HepG2 (cell line): ENCODE measurements around the gene CCDC88A. TPM values are rescaled to one million over a fixed set of nuclear protein-coding genes. Genes with fewer than 3 reads are reported as not detected.

Experiments used
- AHR ChIP-seq: IDR thresholded peaks from 2 replicates; pipeline ENCODE4 v1.6.1; 2018; ENCODE audit warnings: missing genetic modification reagents, missing compliant biosample characterization
- HNRNPL ChIP-seq: fragments of 200-400 bp; formaldehyde crosslinking; IDR thresholded peaks from 2 replicates; pipeline ENCODE4 v1.6.1; 2017; ENCODE audit warnings: mild to moderate bottlenecking, low read depth, low read length
- TAF1 ChIP-seq: sonication (generic); formaldehyde crosslinking; IDR thresholded peaks from 2 replicates; pipeline ENCODE4 v1.4.0; 2020; ENCODE audit warnings: missing genetic modification reagents
- ZNF225 ChIP-seq: sonication (generic); formaldehyde crosslinking; IDR thresholded peaks from 2 replicates; pipeline ENCODE4 v1.4.0; 2020; ENCODE audit warnings: mild to moderate bottlenecking, missing genetic modification reagents
- ZNF292 ChIP-seq: sonication (generic); formaldehyde crosslinking; IDR thresholded peaks from 2 replicates; pipeline ENCODE4 v1.8.1; 2022; ENCODE audit warnings: mild to moderate bottlenecking, low read depth, missing genetic modification reagents, borderline replicate concordance
- ZNF83 ChIP-seq: sonication (generic); formaldehyde crosslinking; IDR thresholded peaks from 2 replicates; pipeline ENCODE4 v1.4.0; 2020; ENCODE audit warnings: missing genetic modification reagents, mild to moderate bottlenecking, borderline replicate concordance
- ZSCAN25 ChIP-seq: sonication (generic); formaldehyde crosslinking; IDR thresholded peaks from 2 replicates; pipeline ENCODE4 v1.8.0; 2022; ENCODE audit warnings: mild to moderate bottlenecking, missing genetic modification reagents
- polyA plus RNA-seq, 8 experiments: library from polyadenylated mRNA; depleted of rRNA in 3 of 8; stranded (reverse) in 7 of 8; unstranded in 1 of 8; fragments of >200 nt; fragmentation: Illumina TruSeq in 4 of 8; extraction: Trizol in 4 of 8; gene quantifications; 2 replicates each; pipeline versions ENCODE4 v1.2.1 to v1.2.3, GENCODE V29; 2011 to 2016; ENCODE audit warnings: low read depth in 4 of 8, missing spikeins in 1 of 8, mixed read lengths in 1 of 8; ENCODE audit not compliant: insufficient read depth in 1 of 8
- total RNA-seq, 5 experiments: library from RNA; depleted of rRNA; stranded (reverse); fragments of >200 nt; fragmentation: Illumina TruSeq; extraction: Trizol; gene quantifications; 2 replicates each; pipeline ENCODE4 v1.2.3, GENCODE V29; 2016; ENCODE audit warnings: low read depth in 1 of 5
- TF ChIP-seq, protein P1 (sequence below): sonication (generic); formaldehyde crosslinking; IDR thresholded peaks from 2 replicates; pipeline ENCODE4 v1.4.0; 2020; ENCODE audit warnings: missing genetic modification reagents, mild to moderate bottlenecking, borderline replicate concordance
- TF ChIP-seq, protein P2 (sequence below): sonication (generic); formaldehyde crosslinking; IDR thresholded peaks from one replicate; pipeline ENCODE4 v1.5.1; 2020; ENCODE audit warnings: mild to moderate bottlenecking, missing genetic modification reagents; ENCODE audit errors: not compliant biosample characterization
- TF ChIP-seq, protein P3 (sequence below): sonication (generic); formaldehyde crosslinking; IDR thresholded peaks from 2 replicates; pipeline ENCODE4 v1.5.1; 2020; ENCODE audit warnings: mild to moderate bottlenecking, missing genetic modification reagents, moderate library complexity
- TF ChIP-seq, protein P4 (sequence below): sonication (generic); formaldehyde crosslinking; IDR thresholded peaks from 2 replicates; pipeline ENCODE4 v1.4.0; 2020; ENCODE audit warnings: missing genetic modification reagents

CCDC88A gene
- total and polyA plus RNA-seq, 2 of the 13 experiments (the other 11 are each of a cell fraction or from before 2014, with no cell fraction given), result 43.2 to 84.1 TPM

DNA sequence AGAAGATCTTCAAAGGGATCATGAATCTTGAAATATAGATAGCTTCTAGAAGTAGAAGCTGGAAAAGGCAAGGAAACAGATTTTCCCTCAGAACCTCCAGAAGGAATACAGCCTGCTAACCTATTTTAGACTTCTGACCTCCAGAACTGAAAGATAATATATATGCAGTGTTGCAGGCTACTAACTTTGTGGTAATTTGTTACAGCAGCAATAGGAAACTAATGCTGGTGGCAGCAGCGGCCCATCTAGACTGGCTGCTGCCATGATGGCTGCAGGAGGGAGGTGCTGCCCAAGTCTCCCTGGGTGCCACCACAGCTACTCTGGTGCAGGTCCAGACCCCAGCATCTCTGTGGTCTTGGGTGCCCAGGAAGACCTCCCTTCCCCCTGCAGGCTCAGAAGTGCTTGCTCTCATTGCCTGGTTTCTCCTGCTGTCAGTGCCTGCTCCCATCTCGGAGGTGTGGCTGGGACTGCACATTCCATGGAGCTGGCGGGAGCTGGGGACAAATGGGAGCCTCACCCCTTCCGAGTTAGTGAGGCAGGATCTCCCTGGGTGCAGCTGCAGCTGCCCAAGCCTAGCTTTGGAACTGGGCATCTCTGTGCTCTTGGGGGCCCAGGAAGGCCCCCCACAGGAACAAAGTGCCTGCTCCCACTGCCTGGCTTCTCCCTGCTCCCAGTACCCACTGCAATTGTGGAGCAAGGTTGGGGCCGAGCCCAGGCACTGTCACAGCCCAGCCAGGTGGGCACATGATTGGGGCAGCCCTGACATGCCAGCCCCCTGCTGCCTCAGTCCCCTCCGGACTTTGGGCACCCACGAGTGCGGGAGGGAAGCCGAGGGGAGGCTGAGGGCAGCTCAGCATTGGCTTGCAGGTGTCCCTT, 18.1 kb upstream of the CCDC88A start (continued):
- TF ChIP-seq ZNF292 (CRISPR knock-in tag), result peak; percentile 75
- TF ChIP-seq, protein P1, sequence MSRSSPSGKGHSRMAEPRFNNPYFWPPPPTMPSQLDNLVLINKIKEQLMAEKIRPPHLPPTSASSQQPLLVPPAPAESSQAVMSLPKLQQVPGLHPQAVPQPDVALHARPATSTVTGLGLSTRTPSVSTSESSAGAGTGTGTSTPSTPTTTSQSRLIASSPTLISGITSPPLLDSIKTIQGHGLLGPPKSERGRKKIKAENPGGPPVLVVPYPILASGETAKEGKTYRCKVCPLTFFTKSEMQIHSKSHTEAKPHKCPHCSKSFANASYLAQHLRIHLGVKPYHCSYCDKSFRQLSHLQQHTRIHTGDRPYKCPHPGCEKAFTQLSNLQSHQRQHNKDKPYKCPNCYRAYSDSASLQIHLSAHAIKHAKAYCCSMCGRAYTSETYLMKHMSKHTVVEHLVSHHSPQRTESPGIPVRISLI, result no peak
- 0 out of 2 replicates have a peak, but pooled peaks have one; percentile 52 for TF ChIP-seq AHR
- TF ChIP-seq ZNF225, result 0 out of 2 replicates have a peak, but pooled peaks have one; percentile 87
- TF ChIP-seq TAF1 (CRISPR knock-in tag), result 0 out of 2 replicates have a peak, but pooled peaks have one; percentile 24
- TF ChIP-seq, protein P2, sequence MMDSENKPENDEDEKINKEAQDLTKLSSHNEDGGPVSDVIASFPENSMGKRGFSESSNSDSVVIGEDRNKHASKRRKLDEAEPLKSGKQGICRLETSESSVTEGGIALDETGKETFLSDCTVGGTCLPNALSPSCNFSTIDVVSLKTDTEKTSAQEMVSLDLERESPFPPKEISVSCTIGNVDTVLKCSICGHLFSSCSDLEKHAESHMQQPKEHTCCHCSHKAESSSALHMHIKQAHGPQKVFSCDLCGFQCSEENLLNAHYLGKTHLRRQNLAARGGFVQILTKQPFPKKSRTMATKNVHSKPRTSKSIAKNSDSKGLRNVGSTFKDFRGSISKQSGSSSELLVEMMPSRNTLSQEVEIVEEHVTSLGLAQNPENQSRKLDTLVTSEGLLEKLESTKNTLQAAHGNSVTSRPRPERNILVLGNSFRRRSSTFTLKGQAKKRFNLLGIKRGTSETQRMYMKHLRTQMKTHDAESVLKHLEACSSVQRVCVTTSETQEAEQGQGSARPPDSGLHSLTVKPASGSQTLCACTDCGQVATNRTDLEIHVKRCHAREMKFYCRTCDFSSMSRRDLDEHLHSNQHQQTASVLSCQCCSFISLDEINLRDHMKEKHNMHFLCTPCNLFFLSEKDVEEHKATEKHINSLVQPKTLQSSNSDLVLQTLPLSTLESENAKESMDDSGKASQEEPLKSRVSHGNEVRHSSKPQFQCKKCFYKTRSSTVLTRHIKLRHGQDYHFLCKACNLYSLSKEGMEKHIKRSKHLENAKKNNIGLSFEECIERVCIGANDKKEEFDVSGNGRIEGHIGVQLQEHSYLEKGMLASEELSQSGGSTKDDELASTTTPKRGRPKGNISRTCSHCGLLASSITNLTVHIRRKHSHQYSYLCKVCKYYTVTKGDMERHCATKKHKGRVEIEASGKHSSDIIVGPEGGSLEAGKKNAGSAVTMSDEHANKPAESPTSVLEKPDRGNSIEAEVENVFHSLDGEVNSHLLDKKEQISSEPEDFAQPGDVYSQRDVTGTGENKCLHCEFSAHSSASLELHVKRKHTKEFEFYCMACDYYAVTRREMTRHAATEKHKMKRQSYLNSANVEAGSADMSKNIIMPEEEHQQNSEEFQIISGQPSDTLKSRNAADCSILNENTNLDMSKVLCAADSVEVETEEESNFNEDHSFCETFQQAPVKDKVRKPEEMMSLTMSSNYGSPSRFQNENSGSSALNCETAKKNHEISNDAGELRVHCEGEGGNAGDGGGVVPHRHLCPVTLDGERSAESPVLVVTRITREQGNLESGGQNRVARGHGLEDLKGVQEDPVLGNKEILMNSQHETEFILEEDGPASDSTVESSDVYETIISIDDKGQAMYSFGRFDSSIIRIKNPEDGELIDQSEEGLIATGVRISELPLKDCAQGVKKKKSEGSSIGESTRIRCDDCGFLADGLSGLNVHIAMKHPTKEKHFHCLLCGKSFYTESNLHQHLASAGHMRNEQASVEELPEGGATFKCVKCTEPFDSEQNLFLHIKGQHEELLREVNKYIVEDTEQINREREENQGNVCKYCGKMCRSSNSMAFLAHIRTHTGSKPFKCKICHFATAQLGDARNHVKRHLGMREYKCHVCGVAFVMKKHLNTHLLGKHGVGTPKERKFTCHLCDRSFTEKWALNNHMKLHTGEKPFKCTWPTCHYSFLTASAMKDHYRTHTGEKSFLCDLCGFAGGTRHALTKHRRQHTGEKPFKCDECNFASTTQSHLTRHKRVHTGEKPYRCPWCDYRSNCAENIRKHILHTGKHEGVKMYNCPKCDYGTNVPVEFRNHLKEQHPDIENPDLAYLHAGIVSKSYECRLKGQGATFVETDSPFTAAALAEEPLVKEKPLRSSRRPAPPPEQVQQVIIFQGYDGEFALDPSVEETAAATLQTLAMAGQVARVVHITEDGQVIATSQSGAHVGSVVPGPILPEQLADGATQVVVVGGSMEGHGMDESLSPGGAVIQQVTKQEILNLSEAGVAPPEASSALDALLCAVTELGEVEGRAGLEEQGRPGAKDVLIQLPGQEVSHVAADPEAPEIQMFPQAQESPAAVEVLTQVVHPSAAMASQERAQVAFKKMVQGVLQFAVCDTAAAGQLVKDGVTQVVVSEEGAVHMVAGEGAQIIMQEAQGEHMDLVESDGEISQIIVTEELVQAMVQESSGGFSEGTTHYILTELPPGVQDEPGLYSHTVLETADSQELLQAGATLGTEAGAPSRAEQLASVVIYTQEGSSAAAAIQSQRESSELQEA, result peak; percentile 80
- TF ChIP-seq HNRNPL, result peak; percentile 91
- TF ChIP-seq, protein P3, sequence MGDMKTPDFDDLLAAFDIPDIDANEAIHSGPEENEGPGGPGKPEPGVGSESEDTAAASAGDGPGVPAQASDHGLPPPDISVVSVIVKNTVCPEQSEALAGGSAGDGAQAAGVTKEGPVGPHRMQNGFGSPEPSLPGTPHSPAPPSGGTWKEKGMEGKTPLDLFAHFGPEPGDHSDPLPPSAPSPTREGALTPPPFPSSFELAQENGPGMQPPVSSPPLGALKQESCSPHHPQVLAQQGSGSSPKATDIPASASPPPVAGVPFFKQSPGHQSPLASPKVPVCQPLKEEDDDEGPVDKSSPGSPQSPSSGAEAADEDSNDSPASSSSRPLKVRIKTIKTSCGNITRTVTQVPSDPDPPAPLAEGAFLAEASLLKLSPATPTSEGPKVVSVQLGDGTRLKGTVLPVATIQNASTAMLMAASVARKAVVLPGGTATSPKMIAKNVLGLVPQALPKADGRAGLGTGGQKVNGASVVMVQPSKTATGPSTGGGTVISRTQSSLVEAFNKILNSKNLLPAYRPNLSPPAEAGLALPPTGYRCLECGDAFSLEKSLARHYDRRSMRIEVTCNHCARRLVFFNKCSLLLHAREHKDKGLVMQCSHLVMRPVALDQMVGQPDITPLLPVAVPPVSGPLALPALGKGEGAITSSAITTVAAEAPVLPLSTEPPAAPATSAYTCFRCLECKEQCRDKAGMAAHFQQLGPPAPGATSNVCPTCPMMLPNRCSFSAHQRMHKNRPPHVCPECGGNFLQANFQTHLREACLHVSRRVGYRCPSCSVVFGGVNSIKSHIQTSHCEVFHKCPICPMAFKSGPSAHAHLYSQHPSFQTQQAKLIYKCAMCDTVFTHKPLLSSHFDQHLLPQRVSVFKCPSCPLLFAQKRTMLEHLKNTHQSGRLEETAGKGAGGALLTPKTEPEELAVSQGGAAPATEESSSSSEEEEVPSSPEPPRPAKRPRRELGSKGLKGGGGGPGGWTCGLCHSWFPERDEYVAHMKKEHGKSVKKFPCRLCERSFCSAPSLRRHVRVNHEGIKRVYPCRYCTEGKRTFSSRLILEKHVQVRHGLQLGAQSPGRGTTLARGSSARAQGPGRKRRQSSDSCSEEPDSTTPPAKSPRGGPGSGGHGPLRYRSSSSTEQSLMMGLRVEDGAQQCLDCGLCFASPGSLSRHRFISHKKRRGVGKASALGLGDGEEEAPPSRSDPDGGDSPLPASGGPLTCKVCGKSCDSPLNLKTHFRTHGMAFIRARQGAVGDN (CRISPR knock-in tag), result peak; percentile 73
- TF ChIP-seq ZNF83, result peak; percentile 87; the same call in 1 of the 2 replicates
- TF ChIP-seq, protein P4, sequence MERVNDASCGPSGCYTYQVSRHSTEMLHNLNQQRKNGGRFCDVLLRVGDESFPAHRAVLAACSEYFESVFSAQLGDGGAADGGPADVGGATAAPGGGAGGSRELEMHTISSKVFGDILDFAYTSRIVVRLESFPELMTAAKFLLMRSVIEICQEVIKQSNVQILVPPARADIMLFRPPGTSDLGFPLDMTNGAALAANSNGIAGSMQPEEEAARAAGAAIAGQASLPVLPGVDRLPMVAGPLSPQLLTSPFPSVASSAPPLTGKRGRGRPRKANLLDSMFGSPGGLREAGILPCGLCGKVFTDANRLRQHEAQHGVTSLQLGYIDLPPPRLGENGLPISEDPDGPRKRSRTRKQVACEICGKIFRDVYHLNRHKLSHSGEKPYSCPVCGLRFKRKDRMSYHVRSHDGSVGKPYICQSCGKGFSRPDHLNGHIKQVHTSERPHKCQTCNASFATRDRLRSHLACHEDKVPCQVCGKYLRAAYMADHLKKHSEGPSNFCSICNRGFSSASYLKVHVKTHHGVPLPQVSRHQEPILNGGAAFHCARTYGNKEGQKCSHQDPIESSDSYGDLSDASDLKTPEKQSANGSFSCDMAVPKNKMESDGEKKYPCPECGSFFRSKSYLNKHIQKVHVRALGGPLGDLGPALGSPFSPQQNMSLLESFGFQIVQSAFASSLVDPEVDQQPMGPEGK (CRISPR knock-in tag), result 0 out of 2 replicates have a peak, but pooled peaks have one; percentile 6
- TF ChIP-seq ZSCAN25, result peak; percentile 64; the same call in 1 of the 2 replicates
